Measurements from ENCODE around the gene SLC6A8.
A peak's percentile ranks its signal among the peaks of the same experiment; 100 is the strongest.

The SLC6A8 gene

GRCh38 chrX:153685156-153685536 is 2.6 kb upstream of the SLC6A8 start (continued):
- TF ChIP-seq CTCF (tag by site-specific recombination; IDR thresholded peaks at IDR 0.05), result no peak
- no peak for TF ChIP-seq ZNF645 (tag by site-specific recombination; IDR thresholded peaks at IDR 0.05)

- peaks cover 0 to 17% of the 10 kb centered on the region in 2 experiments; a peak in 1 of 3 replicates for H3K36me3 ChIP-seq (ENCODE audit: control insufficient read depth in 2 of 2, insufficient read depth in 1 of 2, low read length in 2 of 2)
- no peaks in the 10 kb centered on the region for H3K9me3 ChIP-seq (ENCODE audit: control insufficient read depth, insufficient read depth, low read depth, low read length)
- no peak overlapping the region for H3K4me3 ChIP-seq (ENCODE audit: low read depth, low read length)
- TF ChIP-seq ZNF585B (tag by site-specific recombination; IDR thresholded peaks at IDR 0.05) (no peak), ZNF530 (tag by site-specific recombination; IDR thresholded peaks at IDR 0.05; ENCODE audit: low read depth) (no peak), ZNF660 (tag by site-specific recombination; IDR thresholded peaks at IDR 0.05) (no peak), ZNF510 (tag by site-specific recombination; IDR thresholded peaks at IDR 0.05; ENCODE audit: insufficient replicate concordance) (no peak), ZNF747 (tag by site-specific recombination; IDR thresholded peaks at IDR 0.05) (no peak), ZNF146 (tag by site-specific recombination; IDR thresholded peaks at IDR 0.05) (no peak), RBAK (tag by site-specific recombination; IDR thresholded peaks at IDR 0.05) (no peak), GLIS2 (tag by site-specific recombination; IDR thresholded peaks at IDR 0.05) (0 out of 2 replicates have a peak, but pooled peaks have one; percentile 15), ZNF292 (tag by site-specific recombination; IDR thresholded peaks at IDR 0.05; ENCODE audit: borderline replicate concordance, low read depth) (no peak), ZNF561 (tag by site-specific recombination; IDR thresholded peaks at IDR 0.05; ENCODE audit: borderline replicate concordance) (no peak), ZIC2 (tag by site-specific recombination; IDR thresholded peaks at IDR 0.05) (no peak), ZNF23 (tag by site-specific recombination; IDR thresholded peaks at IDR 0.05; ENCODE audit: borderline replicate concordance) (no peak), ZNF37A (tag by site-specific recombination; IDR thresholded peaks at IDR 0.05) (no peak), ZSCAN16 (tag by site-specific recombination; IDR thresholded peaks at IDR 0.05) (no peak), ZNF488 (tag by site-specific recombination; IDR thresholded peaks at IDR 0.05) (no peak), EGR2 (tag by site-specific recombination; IDR thresholded peaks at IDR 0.05; ENCODE audit: low read depth) (peak; percentile 80), ZNF701 (tag by site-specific recombination; IDR thresholded peaks at IDR 0.05) (no peak), ZBTB49 (tag by site-specific recombination; IDR thresholded peaks at IDR 0.05; ENCODE audit: low read depth) (no peak), KLF1 (tag by site-specific recombination; IDR thresholded peaks at IDR 0.05) (peak; percentile 65), TRIM28 (IDR thresholded peaks at IDR 0.05; ENCODE audit: borderline replicate concordance, low read length) (no peak), ZNF791 (tag by site-specific recombination; IDR thresholded peaks at IDR 0.05) (no peak), ZNF639 (tag by site-specific recombination; IDR thresholded peaks at IDR 0.05) (no peak), ZFHX2 (tag by site-specific recombination; conservative IDR thresholded peaks at IDR 0.05) (peak; percentile 93), ZNF214 (tag by site-specific recombination; IDR thresholded peaks at IDR 0.05; ENCODE audit: borderline replicate concordance) (no peak)
- CTCF ChIA-PET, result interaction anchor here (0.6 to 3.0 kb wide), 3 partner anchors 18 to 259 kb away, joined by 3 to 15 read pairs (median 4); no protein-coding TSS in a partner anchor
- no peaks in the 10 kb centered on the region for H3K4me1 ChIP-seq (ENCODE audit: control insufficient read depth, insufficient read depth, low read length)
- POLR2A ChIA-PET, result no interaction called here
- H3K27ac ChIP-seq (ENCODE audit: extremely low read depth, low read depth, low read length), result no peak overlapping the region
Measured at GRCh38 chrX:153685751-153686696, 1.7 kb upstream of the SLC6A8 start.
